ENCODE measurements around the gene WLS.

DNA sequence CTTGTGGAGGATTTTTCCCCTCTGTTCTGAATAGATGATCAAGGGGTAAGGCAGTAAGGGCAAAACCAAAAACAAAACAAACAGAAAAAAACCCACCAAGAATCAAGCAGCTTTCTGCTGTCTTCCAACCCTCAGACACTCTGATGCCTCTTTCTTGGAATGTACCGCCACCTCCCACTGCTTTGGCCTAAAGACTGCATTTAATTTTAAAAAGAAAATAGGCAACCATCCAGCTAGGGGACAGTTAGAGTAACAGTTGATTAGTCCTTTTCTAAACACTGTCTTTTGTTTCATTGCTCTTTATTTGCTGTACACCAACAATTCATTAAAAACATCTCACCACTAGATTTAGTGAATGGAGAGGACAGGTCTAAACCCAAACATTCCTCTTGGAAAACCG lies 21.5 kb downstream of the WLS start:
- TF ChIP-seq, protein P1, sequence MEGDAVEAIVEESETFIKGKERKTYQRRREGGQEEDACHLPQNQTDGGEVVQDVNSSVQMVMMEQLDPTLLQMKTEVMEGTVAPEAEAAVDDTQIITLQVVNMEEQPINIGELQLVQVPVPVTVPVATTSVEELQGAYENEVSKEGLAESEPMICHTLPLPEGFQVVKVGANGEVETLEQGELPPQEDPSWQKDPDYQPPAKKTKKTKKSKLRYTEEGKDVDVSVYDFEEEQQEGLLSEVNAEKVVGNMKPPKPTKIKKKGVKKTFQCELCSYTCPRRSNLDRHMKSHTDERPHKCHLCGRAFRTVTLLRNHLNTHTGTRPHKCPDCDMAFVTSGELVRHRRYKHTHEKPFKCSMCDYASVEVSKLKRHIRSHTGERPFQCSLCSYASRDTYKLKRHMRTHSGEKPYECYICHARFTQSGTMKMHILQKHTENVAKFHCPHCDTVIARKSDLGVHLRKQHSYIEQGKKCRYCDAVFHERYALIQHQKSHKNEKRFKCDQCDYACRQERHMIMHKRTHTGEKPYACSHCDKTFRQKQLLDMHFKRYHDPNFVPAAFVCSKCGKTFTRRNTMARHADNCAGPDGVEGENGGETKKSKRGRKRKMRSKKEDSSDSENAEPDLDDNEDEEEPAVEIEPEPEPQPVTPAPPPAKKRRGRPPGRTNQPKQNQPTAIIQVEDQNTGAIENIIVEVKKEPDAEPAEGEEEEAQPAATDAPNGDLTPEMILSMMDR (IDR thresholded peaks at IDR 0.05), result no peak
- TF ChIP-seq POLR2A (IDR thresholded peaks at IDR 0.05), result no peak

Measured in tibial nerve (tissue), 3 donors.